NCI-H128 (cell line): ENCODE data around the gene ADGRG2.
"Not testable (repeated sequence)": the region's sequence is repeated elsewhere in the genome, so short reads cannot be mapped to it uniquely, and the experiment has no call there.

Experiments used
- DNase-seq: peaks from one replicate; lab custom pipeline; 2025; ENCODE audit not compliant: unreplicated experiment; lab: John Stamatoyannopoulos, UW

ADGRG2 gene

DNA sequence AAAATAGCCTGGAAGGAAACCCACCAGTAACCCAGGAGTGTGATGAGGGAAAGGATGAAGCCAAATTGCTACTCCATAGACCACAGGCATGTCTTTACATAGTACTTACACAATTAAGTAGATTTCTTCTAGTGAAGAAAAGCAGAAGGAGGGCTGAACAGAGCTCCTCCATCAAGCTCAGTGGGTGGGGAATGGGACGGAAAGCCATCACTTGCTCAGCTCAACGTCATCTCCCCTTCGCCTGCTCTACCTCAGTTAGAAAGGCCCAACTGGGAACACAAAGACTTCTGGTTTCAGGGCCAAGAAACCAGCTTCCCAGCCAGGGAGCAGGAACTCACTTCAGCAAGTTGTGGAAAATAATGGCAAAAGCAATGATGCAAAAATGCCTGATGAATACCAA is 36.6 kb downstream of the ADGRG2 start:
- no peak for DNase-seq

- DNase-seq, result no peak
These were observed 46.5 kb downstream of the ADGRG2 start for GRCh38 chrX:19075754-19076153.

GRCh38 chrX:19072372-19072771 is 49.9 kb downstream of the ADGRG2 start:
- DNase-seq, result no peak

- no peak for DNase-seq
These were observed 51.7 kb downstream of the ADGRG2 start for GRCh38 chrX:19070555-19070994.

DNA sequence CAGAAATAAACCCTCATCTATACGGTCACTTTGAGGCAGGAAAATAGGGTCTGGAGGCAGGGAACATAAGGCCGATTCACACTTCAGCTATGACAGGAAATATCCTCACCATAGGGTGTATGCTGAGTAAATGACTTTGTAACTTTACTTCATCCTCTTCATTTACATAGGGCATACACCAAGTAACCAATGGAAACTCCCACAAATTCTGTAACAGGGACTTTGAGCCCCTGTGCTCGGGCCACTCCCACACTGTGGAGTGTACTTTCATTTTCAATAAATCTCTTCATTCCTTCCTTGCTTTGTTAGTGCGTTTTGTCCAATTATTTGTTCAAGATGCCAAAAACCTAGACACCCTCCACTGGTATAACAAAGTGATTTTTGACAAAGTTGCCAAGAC is 55.3 kb downstream of the ADGRG2 start:
- not testable (repeated sequence) for DNase-seq

- no peak for DNase-seq
These were observed 56.7 kb downstream of the ADGRG2 start for GRCh38 chrX:19065535-19065934.

GRCh38 chrX:19064175-19064574 is 58.1 kb downstream of the ADGRG2 start:
- DNase-seq, result no peak

- no peak for DNase-seq
These were observed 59.2 kb downstream of the ADGRG2 start for GRCh38 chrX:19063030-19063429.

- no peak for DNase-seq
These were observed 63.2 kb downstream of the ADGRG2 start for GRCh38 chrX:19059067-19059466.

DNA sequence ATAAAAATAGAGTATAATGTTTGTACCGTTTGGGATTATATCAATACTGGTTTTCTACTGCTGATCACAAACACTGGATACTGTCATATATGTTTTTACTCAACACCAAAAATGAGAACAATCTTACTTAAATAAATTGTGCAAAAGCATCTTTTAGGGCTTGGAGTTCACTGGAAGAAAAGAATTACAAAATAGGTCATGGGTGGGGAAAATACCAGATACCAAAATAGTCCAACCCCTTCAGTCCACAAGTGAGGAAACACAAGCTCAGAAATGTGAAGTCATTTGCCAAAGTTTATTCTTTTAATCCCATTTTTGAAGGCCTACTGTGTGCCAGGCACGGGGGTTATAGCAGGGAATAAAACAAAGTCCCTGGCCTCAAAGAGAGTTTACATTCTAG is 64.4 kb downstream of the ADGRG2 start:
- DNase-seq, result no peak

DNA sequence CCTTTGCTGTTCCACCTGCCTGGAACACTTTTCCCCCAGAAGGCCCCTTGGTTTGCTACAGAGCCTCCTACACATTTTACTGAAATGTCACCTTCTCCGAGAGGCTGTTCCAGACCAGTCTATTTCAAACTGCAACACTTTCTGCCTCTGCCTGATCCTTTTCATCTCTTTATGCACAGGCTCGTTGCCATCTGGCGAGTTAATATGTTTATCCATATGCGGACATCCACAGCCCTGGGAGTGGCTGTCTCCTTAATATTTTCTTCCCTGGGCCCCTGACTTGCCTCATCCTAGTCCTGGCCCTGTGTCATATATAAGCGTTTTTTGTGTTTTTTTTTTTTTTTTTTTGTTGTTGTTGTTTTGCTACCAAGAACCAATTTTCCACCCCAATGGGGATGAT is 73.2 kb downstream of the ADGRG2 start:
- no peak for DNase-seq

DNA sequence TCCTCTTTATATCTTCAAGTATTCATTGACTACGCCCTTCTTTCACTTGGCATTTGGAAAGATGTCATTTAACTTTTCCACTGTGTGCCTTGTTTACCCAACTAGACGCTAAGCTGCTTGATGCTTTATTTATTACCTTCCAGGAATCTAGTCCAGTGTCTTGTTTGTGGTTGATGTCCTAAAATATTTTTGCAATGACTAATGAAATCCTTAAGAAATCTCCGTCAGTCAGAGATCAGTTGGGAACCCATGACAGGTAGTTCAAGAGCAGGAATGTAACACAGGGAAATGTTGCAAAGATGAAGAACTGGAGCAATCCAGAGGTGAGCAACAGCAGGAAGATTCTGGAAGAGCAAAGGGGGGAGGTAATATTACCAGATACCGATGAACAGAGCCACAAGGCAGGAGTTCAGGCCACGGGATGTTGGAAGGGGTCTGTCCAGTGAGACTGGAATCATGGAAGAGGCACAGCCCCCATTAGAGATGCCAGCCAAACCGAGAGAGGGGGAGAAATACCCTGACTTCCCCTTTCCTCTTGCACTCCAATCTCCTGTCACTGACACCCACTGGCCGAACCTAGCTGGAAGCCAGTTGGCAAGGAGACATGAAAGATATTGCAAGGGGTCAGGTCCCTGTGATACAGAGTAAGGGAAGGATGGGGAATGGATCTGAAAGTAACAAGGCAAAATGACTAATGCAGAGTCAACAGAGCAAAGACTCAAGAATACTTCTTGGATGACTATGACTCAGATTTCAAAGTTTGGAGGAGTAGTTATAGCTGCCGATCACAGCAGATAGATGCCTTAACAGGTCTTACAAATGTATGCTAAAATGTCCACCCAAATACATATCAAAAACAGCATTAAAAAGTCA is 75.7 kb downstream of the ADGRG2 start:
- DNase-seq, result no peak

GRCh38 chrX:19040373-19040772 is 81.9 kb downstream of the ADGRG2 start:
- DNase-seq, result no peak

DNA sequence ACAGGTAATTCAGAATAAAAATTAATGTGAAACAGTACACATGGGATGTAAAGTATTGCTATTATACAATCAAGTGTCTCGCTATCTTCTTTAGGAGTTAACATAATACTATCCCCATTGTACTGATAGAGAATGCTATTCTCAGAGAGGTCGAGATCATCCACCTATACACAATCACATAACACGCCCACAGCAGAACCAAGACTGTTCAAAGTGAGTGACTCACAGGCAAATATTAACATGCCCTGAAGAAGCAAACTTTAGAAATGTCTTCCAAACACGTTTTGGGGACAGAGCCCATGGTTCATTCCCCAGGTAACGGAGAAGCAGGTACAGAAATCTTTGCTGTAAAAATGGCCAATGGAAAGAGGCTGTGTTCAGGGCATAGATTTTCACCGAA is 88.2 kb downstream of the ADGRG2 start:
- DNase-seq, result no peak

GRCh38 chrX:19030805-19031204 is 91.5 kb downstream of the ADGRG2 start:
- no peak for DNase-seq

GRCh38 chrX:19028560-19028959 is 93.7 kb downstream of the ADGRG2 start:
- no peak for DNase-seq

DNA sequence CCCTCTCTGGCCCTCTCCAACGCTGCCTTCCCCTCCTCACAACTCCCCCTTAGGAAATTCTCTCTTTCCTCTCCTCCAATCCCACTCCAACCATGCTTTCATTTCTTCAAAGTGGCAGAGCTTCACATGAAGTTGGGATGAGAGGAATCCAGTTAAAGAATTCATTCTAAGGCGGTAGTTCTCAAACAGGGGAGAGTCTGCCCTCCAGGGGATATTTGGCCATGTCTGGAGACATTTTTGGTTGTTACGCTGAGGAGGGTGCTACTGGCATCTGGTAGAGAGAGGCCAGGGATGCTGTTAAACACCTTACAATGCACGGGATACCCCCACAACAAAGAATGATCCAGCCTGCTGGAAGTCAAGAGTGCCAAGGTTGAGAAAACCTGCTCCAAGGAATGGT is 97.9 kb downstream of the ADGRG2 start:
- DNase-seq, result no peak

DNA sequence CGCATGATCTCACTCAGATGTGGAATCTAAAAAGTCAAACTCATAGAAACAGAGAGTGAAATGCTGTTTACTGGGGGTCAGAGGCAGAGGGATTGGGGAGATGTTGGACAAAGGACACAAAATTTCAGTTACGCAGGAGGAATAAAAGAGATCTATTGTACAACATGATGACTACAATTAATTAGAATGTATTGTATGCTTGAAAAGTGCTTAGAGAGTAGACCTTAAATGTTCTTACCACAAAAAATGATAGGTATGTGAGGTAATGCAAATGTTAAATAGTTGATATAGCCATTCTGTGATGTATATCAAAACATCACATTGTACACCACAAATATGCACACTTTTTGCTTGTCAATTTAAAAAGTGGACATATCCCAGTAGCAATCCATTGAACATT is 102.3 kb downstream of the ADGRG2 start:
- no peak for DNase-seq

- no peak for DNase-seq
These were observed 105.0 kb downstream of the ADGRG2 start for GRCh38 chrX:19017271-19017670.

GRCh38 chrX:19016614-19017013 is 105.7 kb downstream of the ADGRG2 start:
- not testable (repeated sequence) for DNase-seq

- DNase-seq, result no peak
These were observed 114.4 kb downstream of the ADGRG2 start for GRCh38 chrX:19007868-19008267.

DNA sequence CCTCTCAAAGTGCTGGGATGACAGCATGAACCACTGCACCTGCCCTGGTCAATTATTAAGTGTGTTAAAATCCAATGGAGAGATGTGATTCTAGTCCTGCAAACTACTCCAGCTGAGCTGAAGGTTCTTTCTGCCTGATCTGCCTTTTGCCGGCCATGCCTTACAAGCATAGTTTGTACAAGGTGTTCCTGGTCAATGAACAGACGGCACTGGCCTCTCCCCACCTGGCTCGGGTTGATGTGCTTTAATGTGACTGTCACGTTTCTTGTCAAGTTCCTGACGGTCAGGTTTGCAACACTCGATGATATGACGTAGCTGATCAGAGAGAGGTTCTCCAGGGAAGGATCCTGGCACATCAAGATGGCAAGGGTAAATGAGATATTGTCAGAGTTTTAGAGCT is 115.3 kb downstream of the ADGRG2 start:
- no peak for DNase-seq

DNA sequence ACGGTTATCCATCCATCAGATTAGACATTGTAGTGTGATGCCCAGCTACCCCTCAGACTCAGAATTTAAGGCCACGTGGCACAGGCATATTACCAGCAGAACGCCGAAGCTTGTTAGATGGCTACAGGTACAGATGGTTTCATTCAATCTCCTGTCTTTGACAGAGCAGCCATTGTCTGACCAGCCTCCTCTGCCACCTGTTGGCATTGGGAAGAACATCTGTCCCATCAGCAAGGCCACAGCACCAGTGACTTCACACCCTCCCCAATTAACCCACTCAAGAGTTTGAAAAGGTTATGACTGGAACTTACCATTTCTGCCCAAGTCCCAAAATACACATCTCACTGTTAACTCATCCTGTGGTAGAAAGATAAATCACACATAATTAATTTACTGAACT is 116.4 kb downstream of the ADGRG2 start:
- no peak for DNase-seq
